Caco-2 (cell line): ENCODE results near the gene UNC5B. TPM values are rescaled to one million over a fixed set of nuclear protein-coding genes. Genes with fewer than 3 reads are reported as not detected.
A peak's percentile ranks its signal among the peaks of the same experiment; 100 is the strongest.

ENCODE experiments used
- BruUV-seq: library from RNA; stranded (reverse); fragments of 400-500 nt; replicated peaks from 2 replicates; lab custom pipeline; 2021; lab: Mats Ljungman, UMichigan
- CTCF ChIA-PET: fragments of 300-600 bp; sonication (Branson Sonifier 250); formaldehyde crosslinking; loops from one replicate; lab custom pipeline; 2022; ENCODE audit warnings: antibody characterized with exemption; lab: Charles Lee
- POLR2A ChIA-PET: fragments of 300-600 bp; sonication (Branson Sonifier 250); formaldehyde crosslinking; loops from one replicate; lab custom pipeline; 2022; ENCODE audit warnings: antibody characterized with exemption; lab: Charles Lee
- DNase-seq, 2 experiments: peaks; one replicate each; pipeline versions ENCODE4 v3.0.0 to v3.0.0-alpha.2; 2020 to 2022
- H3K27me3 ChIP-seq: replicated peaks from 2 replicates; pipeline ENCODE4 v1.6.0; 2011; ENCODE audit warnings: low read length; ENCODE audit not compliant: control insufficient read depth, insufficient read depth
- H3K36me3 ChIP-seq: 2 replicates; pipeline ENCODE4 v1.5.1; 2011; ENCODE audit warnings: low read length; ENCODE audit not compliant: control insufficient read depth, insufficient read depth
- H3K4me1 ChIP-seq: fragments of 250-450 bp; sonication (Bioruptor Pico); 2 replicates; pipeline ENCODE4 v1.5.1; 2020; ENCODE audit warnings: mild to moderate bottlenecking
- H3K4me3 ChIP-seq: 2 replicates; pipeline ENCODE4 v1.5.1; 2011; ENCODE audit warnings: low read depth, mild to moderate bottlenecking, control low read depth, low read length
- H3K9me3 ChIP-seq: fragments of 250-450 bp; sonication (Bioruptor Pico); 2 replicates; pipeline ENCODE4 v1.5.1; 2020; ENCODE audit warnings: mild to moderate bottlenecking, moderate library complexity
- H3K27ac Mint-ChIP-seq: one replicate; pipeline ENCODE4 v1.8.0; 2022; ENCODE audit warnings: mixed read lengths; ENCODE audit not compliant: unreplicated experiment
- H3K27me3 Mint-ChIP-seq: one replicate; pipeline ENCODE4 v1.8.0; 2022; ENCODE audit warnings: mixed read lengths; ENCODE audit not compliant: insufficient read depth, unreplicated experiment
- H3K36me3 Mint-ChIP-seq: one replicate; pipeline ENCODE4 v1.8.0; 2022; ENCODE audit warnings: mild to moderate bottlenecking, mixed read lengths; ENCODE audit not compliant: insufficient read depth, unreplicated experiment
- H3K4me1 Mint-ChIP-seq: one replicate; pipeline ENCODE4 v1.8.0; 2022; ENCODE audit warnings: low read depth, mixed read lengths; ENCODE audit not compliant: unreplicated experiment
- H3K4me3 Mint-ChIP-seq: one replicate; pipeline ENCODE4 v1.8.0; 2022; ENCODE audit warnings: mild to moderate bottlenecking, moderate library complexity, mixed read lengths; ENCODE audit not compliant: unreplicated experiment
- H3K9me3 Mint-ChIP-seq: one replicate; pipeline ENCODE4 v1.8.0; 2022; ENCODE audit warnings: mixed read lengths; ENCODE audit not compliant: unreplicated experiment
- CTCF ChIP-seq, 2 experiments: fragments of 200-600 bp in 1 of 2; IDR thresholded peaks; 1 replicate in 1 of 2; 2 replicates in 1 of 2; pipeline versions ENCODE4 v1.5.1 to v1.8.0; 2011 to 2022; ENCODE audit warnings: antibody characterized with exemption in 1 of 2, control low read depth in 1 of 2, inconsistent platforms in 1 of 2, low read depth in 1 of 2, low read length in 1 of 2, mild to moderate bottlenecking in 1 of 2, moderate library complexity in 1 of 2; ENCODE audit not compliant: insufficient read depth in 1 of 2, severe bottlenecking in 1 of 2, unreplicated experiment in 1 of 2
- intact Hi-C: fragments of 100-400 bp; cut with micrococcal nuclease; formaldehyde crosslinking; loops from one replicate; pipeline ENCODE4 v1.10.0; 2022; ENCODE audit not compliant: unreplicated experiment
- total RNA-seq: library from RNA; stranded (reverse); gene quantifications from 2 replicates; pipeline ENCODE4 v1.2.3, GENCODE V29; 2022

The UNC5B gene
- total RNA-seq, 1 experiment from 2014 or later = 22.4 TPM

GRCh38 chr10:71187600-71187999, 24.8 kb upstream of the UNC5B start:
- no TSS peak for BruUV-seq
- no peaks in the 10 kb centered on the region; the same call in 1 of the 2 replicates for H3K27me3 ChIP-seq
- Mint-ChIP-seq H3K9me3 (no peaks in the 10 kb centered on the region), H3K27ac (no peak overlapping the region), H3K4me3 (no peak overlapping the region), H3K36me3 (no peaks in the 10 kb centered on the region), H3K4me1 (no peaks in the 10 kb centered on the region), H3K27me3 (peaks cover 24% of the 10 kb centered on the region)
- H3K9me3 ChIP-seq = no peaks in the 10 kb centered on the region
- H3K4me3 ChIP-seq = no peak overlapping the region
- no peaks in the 10 kb centered on the region for H3K4me1 ChIP-seq
- POLR2A ChIA-PET = no interaction called here
- DNase-seq = no peak
- peak in 1 of 2 experiments; percentile 12 for TF ChIP-seq CTCF (IDR thresholded peaks at IDR 0.05; ENCODE audit: insufficient read depth in 1 of 2, low read depth in 1 of 2, low read length in 1 of 2, severe bottlenecking in 1 of 2, unreplicated experiment in 1 of 2)
- CTCF ChIA-PET = no interaction called here
- no peaks in the 10 kb centered on the region for H3K36me3 ChIP-seq
- intact Hi-C loops = no loop called here

DNA sequence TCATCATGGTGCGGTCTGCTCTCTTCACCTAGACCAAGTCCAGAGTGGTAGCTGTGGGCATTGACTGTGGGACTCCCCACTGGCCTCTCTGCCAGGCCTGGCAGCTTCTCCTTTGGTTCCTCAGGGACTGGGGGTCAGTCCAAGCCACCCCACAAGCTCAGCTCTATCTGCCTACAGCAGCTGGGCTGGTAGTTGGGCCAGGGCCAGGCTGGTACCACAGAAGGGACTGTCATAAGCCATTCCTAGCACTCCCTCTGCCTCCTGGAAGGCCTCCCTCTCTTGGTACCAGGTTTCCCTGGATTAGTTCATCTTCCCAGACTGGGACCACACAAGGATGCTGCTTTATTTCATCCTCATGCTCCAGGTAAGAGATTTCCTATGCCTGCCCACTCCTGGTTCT, 24.2 kb upstream of the UNC5B start:
- Mint-ChIP-seq H3K27ac (no peak overlapping the region), H3K4me1 (no peaks in the 10 kb centered on the region), H3K9me3 (no peaks in the 10 kb centered on the region), H3K4me3 (no peak overlapping the region), H3K36me3 (no peaks in the 10 kb centered on the region), H3K27me3 (peaks cover 29% of the 10 kb centered on the region)
- no peaks in the 10 kb centered on the region for H3K36me3 ChIP-seq
- no peak overlapping the region for H3K4me3 ChIP-seq
- no TSS peak for BruUV-seq
- DNase-seq = peak in 1 of 2 experiments; percentile 32
- POLR2A ChIA-PET = no interaction called here
- H3K4me1 ChIP-seq = no peaks in the 10 kb centered on the region
- no peak for TF ChIP-seq CTCF (IDR thresholded peaks at IDR 0.05; ENCODE audit: insufficient read depth in 1 of 2, low read depth in 1 of 2, low read length in 1 of 2, severe bottlenecking in 1 of 2, unreplicated experiment in 1 of 2)
- CTCF ChIA-PET = no interaction called here
- H3K27me3 ChIP-seq = no peaks in the 10 kb centered on the region; the same call in 1 of the 2 replicates
- H3K9me3 ChIP-seq = no peaks in the 10 kb centered on the region
- intact Hi-C loops = no loop called here

DNA sequence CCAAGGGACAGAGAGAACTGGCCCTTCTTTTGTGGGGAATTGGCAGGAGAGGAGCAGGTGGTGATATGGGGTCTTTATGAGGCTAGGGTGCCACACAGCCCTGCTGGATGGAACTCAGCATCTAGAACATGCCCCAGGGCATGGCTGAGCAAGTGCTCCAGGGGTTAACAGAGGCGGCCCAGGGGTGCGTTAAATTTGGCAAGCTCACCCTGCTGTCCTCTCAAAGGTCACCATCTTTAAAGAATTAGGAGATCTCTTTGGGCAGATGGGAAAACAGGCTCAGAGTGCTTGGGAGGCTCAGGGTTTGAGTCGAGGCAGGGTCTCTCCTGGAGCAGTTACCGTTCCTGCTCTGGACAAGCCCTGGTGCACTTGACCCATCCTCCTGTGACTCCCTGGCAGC, 21.4 kb upstream of the UNC5B start:
- H3K36me3 Mint-ChIP-seq = no peaks in the 10 kb centered on the region
- POLR2A ChIA-PET = no interaction called here
- no TSS peak for BruUV-seq

More for the DNA sequence above, 21.4 kb upstream of the UNC5B start:
- H3K4me1 ChIP-seq = no peaks in the 10 kb centered on the region
- TF ChIP-seq CTCF (IDR thresholded peaks at IDR 0.05; ENCODE audit: insufficient read depth in 1 of 2, low read depth in 1 of 2, low read length in 1 of 2, severe bottlenecking in 1 of 2, unreplicated experiment in 1 of 2) = no peak
- H3K36me3 ChIP-seq = no peaks in the 10 kb centered on the region
- Mint-ChIP-seq H3K27ac (no peak overlapping the region), H3K4me1 (no peaks in the 10 kb centered on the region), H3K9me3 (peaks cover 5% of the 10 kb centered on the region), H3K27me3 (peaks cover 28% of the 10 kb centered on the region), H3K4me3 (no peak overlapping the region)
- intact Hi-C loops = no loop called here
- H3K9me3 ChIP-seq = no peaks in the 10 kb centered on the region
- DNase-seq = no peak
- no peaks in the 10 kb centered on the region; the same call in 1 of the 2 replicates for H3K27me3 ChIP-seq
- CTCF ChIA-PET = no interaction called here
- no peak overlapping the region for H3K4me3 ChIP-seq
